HCT116 (cell line): ENCODE measurements around the gene TMEM143. TPM values are rescaled to one million over a fixed set of nuclear protein-coding genes. Genes with fewer than 3 reads are reported as not detected.

Experiments
- total RNA-seq: library from RNA; stranded (reverse); gene quantifications from one replicate; pipeline ENCODE4 v1.2.1, GENCODE V29; 2021; ENCODE audit not compliant: unreplicated experiment

The TMEM143 gene
- total RNA-seq, 1 experiment from 2014 or later = 13.2 TPM

Other genes with a start within 250 kb of the TMEM143 start
- gene LIG1, start 193.6 kb downstream of the TMEM143 start, total RNA-seq = 122 TPM
- 10.2 TPM for gene ZSWIM9, start 193.3 kb downstream of the TMEM143 start, total RNA-seq
- 17.5 TPM for gene CARD8, start 108.0 kb downstream of the TMEM143 start, total RNA-seq
- 4.1 TPM for gene ZNF114, start 93.9 kb downstream of the TMEM143 start, total RNA-seq
- 92.9 TPM for gene EMP3, start 38.4 kb downstream of the TMEM143 start, total RNA-seq
- 0.49 TPM for gene SYNGR4, start 427 bp upstream of the TMEM143 start, total RNA-seq
- 212 TPM for gene KDELR1, start 27.6 kb upstream of the TMEM143 start, total RNA-seq
- 26.2 TPM for gene GRIN2D, start 29.7 kb upstream of the TMEM143 start, total RNA-seq
- gene GRWD1, start 82.0 kb upstream of the TMEM143 start, total RNA-seq = 64.8 TPM
- gene KCNJ14, start 91.6 kb upstream of the TMEM143 start, total RNA-seq = 2.5 TPM
- gene CYTH2, start 105.4 kb upstream of the TMEM143 start, total RNA-seq = 75.3 TPM
- 19.9 TPM for gene LMTK3, start 147.9 kb upstream of the TMEM143 start, total RNA-seq
- 4.8 TPM for gene SULT2B1, start 188.2 kb upstream of the TMEM143 start, total RNA-seq
- gene SPACA4, start 242.8 kb upstream of the TMEM143 start, total RNA-seq = not detected